ENCODE data around the gene DOCK10.

DNA sequence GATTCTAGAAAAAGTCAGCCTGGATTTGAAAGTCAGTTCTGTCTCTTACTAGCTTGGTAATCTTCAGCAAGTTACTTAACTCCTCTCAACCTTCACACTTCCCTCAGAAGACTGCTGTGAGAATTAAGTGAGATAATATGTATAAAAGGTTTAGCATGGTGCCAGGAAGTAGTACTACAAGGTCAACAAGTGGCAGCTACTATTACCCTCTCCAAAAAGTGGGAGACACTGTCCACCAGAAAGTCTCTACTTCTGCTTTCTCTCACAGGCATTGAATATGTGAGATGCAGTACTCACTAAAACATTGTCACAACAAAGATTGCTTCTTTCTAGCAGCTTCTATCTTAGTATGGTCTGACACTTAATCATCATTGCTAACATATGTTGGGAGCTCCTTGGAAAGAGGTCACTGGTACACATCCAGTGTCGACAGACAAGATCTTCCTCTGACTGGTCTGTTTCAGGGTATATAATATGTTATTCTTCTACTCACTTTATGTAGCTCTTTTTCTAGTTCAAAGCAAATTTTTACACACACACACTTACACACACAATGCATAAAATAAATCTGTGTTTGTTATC is 47.9 kb downstream of the DOCK10 start:
- TF ChIP-seq, protein P1, sequence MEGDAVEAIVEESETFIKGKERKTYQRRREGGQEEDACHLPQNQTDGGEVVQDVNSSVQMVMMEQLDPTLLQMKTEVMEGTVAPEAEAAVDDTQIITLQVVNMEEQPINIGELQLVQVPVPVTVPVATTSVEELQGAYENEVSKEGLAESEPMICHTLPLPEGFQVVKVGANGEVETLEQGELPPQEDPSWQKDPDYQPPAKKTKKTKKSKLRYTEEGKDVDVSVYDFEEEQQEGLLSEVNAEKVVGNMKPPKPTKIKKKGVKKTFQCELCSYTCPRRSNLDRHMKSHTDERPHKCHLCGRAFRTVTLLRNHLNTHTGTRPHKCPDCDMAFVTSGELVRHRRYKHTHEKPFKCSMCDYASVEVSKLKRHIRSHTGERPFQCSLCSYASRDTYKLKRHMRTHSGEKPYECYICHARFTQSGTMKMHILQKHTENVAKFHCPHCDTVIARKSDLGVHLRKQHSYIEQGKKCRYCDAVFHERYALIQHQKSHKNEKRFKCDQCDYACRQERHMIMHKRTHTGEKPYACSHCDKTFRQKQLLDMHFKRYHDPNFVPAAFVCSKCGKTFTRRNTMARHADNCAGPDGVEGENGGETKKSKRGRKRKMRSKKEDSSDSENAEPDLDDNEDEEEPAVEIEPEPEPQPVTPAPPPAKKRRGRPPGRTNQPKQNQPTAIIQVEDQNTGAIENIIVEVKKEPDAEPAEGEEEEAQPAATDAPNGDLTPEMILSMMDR (IDR thresholded peaks at IDR 0.05): no peak
- TF ChIP-seq POLR2AphosphoS5 (IDR thresholded peaks at IDR 0.05) (no peak), POLR2A (IDR thresholded peaks at IDR 0.05) (no peak)

Measured in sigmoid colon (tissue), 4 donors.